ENCODE results near the gene IPMK.
"Not testable (repeated sequence)": the region's sequence is repeated elsewhere in the genome, so short reads cannot be mapped to it uniquely, and the experiment has no call there.

IPMK gene

DNA sequence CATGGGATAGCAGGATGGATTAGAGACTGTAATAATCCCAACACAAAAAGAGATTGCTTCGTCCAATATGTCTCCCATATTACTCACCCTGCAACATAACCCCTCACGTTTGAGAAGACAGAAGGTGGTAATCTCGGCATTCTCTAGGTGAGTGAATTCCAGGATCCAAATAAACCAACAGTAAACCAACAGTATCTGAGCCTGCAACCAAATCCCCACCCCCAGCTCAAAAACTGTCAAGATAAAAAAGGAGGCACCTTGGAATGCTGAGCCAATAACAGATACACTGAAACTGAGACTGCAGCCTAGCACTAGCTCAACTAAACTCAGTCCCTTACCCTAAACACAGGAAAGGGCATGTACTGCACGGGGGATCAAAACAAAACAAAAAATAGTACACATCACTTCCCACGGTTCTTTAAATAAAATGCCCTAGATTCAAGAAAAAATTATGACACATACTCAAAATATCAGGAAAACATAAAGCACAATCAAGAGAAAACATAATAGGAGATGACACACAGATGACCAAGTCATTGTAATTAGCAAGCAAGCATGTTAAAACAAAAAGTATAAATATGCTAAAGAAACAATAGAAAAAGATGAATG lies 28.0 kb downstream of the IPMK start:
- intact Hi-C loops (cut with DNase I), result no loop called here
- no peak for DNase-seq

DNA sequence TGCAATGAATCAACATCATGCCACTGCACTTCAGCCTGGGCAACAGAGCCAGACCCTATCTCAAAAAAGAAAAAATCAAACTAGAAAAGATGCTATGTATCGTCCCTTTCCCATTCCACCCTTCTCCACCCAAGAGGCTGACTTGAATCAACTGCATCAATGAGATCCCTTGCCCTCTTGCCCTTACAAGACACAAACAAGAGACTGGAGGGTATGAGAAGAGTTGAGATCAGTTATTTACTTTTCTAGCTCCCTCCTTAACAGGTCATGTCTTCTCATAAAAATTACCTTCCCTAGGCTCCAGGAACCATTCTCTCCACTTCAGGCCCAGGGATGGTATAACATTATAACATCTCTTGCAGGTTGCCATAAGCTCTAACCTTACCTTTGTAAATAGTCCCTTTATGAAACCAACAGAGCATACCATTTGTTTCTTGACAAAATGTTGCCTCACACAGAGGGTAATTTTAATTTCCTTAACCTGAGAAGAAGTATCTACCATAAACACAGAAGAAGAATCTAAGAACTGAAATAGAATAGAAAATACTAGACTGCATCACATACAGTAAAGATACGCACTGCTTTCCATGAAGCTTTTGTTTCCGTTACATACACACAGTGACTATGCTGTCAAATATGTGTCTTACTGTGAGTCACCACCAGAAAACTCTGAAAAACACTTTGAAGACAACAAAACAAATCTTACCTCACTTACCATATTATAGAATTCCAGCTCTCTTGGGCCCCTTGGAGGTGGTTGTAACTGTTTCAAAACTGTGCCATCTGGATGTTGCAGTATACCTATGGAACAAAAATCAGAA lies 30.5 kb downstream of the IPMK start:
- DNase-seq, result no peak
- intact Hi-C loops (cut with DNase I), result no loop called here

DNA sequence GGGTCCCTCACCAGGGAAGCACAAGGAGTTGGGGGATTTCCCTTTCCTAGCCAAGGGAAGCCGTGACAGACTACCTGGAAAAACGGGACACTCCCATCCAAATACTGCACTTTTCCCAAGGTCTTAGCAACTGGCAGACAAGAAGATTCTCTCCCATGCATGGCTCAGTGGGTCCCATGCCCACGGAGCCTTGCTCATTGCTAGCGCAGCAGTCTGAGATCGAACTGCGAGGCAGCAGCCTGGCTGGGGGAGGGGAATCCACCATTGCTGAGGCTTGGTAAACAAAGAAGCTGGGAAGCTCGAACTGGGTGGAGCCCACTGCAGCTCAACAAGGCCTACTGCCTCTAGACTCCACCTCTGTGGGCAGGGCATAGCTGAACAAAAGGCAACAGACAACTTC lies 37.8 kb downstream of the IPMK start:
- DNase-seq, result peak in 4 of 10 donors; percentile 4 to 86 (median 44)
- intact Hi-C loops (cut with DNase I), result not testable (repeated sequence)

DNA sequence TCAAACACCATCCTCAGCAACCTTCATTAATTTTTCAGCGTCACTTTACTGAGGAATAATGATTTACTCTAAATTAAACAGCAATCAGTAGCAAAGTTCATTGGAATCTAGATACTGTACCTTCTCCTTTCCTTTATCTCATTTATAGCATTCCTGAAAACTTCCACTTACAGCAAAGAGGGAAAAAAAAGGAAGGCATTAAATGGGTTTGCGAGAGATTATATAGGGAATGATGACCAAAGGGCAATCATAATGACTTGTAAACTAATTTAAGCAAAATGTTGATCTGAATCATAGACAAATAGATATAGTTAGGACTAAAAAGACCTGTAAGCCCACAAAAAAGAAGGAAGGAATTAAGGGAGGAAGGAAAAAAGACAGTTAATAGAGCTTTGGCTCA lies 42.0 kb downstream of the IPMK start:
- intact Hi-C loops (cut with DNase I), result no loop called here
- DNase-seq, result no peak

DNA sequence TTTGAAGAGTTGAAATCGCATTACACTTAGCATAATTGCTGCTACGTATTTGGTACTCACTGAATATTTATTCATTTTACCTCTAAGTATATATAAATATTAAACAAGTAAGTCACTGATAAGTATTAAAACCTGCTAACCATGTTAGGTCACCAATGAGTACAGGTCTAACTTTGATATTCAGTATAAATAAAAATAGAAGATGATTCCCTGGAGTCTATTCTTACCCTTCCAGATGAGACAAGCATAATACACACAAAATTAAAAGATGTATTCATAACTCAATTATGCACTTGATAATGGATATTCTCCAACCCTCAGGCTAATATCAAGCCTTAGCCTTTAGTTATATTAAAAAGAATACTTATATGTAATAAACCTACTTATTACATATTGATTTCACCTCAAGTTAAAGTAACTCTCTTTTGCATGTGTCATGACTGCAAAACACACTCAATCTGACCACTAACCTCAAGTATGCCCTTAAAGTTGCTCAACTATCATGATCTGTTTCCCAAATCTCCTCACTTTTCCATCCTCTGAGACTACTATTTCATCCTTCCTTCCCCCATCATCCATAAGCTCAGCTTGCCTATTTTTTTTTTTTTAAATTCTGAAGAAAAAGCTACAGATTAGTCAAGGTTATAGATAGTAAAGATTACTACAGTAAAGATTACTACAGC lies 46.8 kb downstream of the IPMK start:
- no peak for DNase-seq
- intact Hi-C loops (cut with DNase I), result no loop called here

DNA sequence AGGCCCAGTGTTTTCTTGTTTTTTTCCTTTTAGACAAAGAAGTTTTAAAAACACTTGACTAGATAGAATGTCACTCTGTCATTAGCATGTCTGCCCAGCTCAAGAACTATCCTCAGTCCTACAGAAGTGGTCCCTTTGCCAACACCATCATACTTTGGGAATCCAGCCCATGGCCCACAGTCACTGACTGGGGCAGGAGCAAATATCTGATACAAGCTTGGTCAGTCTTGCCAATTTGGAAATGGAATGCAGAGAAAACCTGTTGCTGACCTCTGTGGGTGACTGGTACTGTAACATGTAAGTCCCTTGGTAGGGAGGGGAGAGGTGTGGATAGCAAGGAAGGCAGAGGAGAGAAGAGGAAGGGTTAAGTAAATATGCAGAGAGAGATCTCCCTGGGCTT lies 47.8 kb downstream of the IPMK start:
- intact Hi-C loops (cut with DNase I), result no loop called here
- no peak for DNase-seq

DNA sequence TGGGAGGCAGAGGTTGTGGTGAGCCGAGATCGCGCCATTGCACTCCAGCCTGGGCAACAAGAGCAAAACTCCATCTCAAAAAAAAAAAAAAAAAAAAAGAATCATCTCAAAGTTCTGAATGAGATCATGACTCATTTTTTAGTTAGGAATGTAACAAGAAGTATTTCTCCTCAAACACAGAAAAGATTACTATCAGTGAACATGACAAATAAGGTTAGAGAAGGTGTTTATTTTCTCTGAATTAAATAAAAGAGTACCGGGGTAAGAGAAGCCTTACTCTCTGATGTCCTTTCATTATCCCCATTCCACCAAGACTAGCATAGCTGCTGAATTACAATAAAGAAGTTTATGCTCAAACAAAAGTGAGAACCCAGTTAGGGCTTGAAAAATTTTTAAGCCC lies 50.1 kb downstream of the IPMK start:
- intact Hi-C loops (cut with DNase I), result no loop called here
- no peak for DNase-seq

DNA sequence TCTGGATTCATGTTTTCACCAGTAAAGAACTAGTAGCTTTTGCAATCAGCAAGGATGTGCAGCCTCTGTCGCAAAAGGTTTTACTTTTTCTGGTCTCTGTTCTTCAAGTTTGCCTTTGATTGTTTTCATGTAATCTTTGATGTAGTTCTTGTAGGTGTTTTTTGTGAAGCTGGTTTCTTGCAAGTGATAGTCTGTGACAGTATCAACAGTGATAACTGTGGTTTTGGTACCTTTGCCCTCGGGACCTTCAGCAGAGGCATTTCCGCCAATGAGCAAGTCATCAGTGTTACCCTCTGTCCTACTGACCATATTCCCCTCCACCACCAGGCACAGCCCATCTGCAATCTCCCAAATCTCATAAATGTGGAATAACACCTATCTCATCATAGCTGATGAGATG lies 55.1 kb downstream of the IPMK start:
- DNase-seq, result no peak
- intact Hi-C loops (cut with DNase I), result no loop called here

DNA sequence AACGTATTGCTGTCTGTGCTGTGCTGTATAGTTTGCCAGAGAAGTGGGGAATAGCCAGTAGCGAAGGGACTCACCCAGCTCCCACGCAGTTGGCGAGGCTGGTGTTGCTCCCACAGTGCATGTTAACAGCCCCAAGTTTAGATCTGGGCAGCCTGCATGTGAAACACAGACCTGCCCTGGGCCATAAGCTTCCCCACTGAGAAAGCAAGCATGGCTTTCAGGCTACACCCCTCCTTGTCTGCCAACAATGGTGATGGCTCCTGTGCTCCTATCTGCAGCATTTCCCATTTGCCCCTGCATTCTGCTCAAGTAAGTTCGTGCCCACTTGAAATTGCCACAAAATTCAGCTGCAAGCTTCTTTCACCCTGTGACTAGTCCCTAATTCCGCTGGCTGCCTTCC lies 57.5 kb downstream of the IPMK start:
- DNase-seq, result no peak
- intact Hi-C loops (cut with DNase I), result no loop called here

DNA sequence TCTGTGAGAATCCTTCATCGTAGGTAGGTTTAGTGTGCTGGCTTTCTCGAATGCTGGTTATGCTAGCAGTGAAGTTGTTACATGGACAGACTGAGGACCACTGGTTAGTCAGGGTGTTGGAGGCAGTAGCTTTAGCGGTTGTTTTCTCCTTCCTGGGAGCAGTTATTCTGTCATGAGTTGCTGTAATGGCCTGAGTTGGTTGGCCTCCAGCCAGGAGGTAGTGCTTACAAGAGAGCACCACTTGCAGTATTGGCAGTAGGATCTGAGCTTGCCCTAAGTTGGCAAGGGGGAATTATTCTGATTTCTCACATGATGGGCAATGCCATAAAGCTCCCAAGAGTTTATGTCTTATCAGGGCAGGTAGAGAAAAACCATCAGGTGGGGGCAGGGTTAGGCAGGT lies 58.0 kb downstream of the IPMK start:
- intact Hi-C loops (cut with DNase I), result no loop called here
- DNase-seq, result peak in 2 of 10 donors; percentile 20 to 63

DNA sequence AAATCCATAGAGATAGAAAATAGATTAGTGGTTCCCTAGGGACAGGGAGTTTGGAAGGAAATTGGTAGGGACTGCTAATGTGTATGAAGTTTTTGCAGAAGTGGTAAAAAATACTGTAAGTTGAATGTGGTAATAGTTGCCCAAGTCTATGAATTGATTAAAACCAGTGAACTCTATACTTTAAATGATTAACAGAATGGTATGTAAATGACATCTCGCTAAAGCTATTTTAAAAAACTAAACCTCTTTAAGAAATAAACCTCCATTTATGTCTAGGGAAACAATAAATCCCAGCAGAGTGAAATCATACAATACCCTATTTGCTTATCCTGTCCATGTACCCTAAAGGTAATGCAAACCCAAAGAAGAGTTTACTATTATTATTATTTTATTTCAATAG lies 61.4 kb downstream of the IPMK start:
- no peak for DNase-seq
- intact Hi-C loops (cut with DNase I), result no loop called here

DNA sequence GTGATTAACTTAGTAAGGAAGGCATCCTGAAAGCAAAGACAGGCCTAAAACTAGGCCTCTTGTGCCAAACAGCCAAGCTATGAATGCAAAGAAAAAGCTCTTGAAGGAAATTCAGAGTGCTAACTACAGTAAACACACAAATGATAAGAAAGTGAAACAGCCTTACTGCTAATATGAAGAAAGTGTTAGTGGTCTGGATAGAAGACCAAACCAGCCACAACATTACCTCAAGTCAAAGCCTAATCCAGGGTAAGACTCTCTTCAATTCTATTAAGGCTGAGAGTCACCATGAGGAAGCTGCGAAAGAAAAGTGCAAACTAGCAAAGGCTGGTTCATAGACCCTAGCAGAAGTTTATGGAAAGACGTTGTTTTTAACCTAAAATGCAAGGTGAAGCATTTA lies 66.0 kb downstream of the IPMK start:
- intact Hi-C loops (cut with DNase I), result no loop called here
- no peak for DNase-seq

DNA sequence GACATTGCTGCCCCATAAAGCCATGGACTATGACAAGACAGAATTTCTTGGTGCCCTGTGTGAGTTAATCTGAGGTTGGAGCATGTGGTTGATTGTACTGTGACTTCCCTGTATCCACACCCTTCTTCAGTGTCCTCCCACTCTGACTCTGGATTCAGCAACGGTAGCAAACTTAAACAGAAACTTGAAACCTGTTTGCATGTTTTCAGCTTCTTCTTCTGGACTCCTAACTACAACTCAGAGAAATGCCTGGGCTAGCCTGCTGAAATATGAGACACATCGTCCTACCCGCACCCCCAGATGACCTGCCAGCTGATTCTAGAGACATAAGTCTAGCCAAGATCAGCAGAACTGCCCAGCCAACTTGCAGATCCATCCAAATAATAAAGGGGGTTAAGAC lies 78.4 kb downstream of the IPMK start:
- no peak for DNase-seq
- intact Hi-C loops (cut with DNase I), result no loop called here

DNA sequence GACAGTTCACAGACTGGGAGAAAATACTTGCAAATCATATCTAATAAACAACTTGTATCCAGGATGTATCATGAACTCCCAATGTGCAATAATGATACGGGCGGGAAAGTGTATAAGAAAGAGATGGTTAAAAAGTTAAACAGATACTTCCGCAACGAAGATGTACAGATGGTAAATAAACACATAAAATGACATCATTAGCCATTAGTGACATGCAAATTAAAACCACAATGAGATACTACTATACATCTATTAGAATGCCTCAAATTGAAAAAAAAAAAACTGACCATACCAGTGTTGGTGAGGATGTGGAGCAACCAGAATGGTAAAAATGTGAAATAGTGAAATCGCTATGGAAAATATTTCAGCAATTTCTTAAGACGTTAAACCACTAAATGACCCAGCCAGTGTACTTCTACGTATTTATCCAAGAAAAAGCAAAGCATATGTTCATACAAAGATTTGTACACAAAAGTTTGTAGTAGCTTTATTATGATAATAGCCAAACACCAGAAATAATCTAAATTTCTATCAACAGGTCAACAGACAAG lies 83.5 kb downstream of the IPMK start:
- intact Hi-C loops (cut with DNase I), result no loop called here
- DNase-seq, result no peak

DNA sequence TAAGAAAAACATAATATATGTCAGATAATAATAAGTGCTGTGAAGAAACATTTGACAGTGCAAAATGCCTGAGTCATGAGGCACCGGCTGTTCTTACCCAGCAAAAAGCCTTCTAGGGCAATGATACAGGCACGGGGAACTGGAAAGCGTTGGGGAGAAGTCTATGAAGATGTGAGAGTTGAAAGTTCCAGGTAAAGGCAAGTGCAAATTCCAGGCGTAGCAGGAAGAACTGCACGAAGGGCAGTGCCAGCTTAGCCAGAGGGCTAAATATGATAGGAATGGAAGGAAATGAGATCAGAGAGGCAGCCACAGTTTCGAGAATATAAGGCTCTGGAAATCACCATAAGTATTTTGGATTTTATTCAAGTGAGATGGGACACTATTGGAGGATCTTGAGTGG lies 87.0 kb downstream of the IPMK start:
- DNase-seq, result no peak
- intact Hi-C loops (cut with DNase I), result no loop called here

DNA sequence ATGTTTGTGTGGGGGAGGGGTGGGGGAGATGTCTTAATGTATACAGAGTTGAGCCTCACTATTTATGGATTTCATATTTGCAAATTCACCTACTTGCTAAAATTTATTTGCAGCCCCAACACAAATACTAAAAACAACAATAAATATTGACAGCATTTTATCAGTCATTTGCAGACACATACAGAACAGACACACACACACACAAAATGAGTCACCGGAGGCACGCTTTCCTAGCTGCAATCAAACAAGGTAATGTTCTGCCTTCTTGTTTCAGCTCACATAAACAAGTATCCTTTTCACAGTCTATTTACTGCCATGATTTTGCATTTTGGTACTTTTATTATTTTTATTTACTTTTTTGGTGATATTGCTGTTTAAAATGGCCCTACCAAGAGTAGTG lies 88.5 kb downstream of the IPMK start:
- no peak for DNase-seq
- intact Hi-C loops (cut with DNase I), result no loop called here

DNA sequence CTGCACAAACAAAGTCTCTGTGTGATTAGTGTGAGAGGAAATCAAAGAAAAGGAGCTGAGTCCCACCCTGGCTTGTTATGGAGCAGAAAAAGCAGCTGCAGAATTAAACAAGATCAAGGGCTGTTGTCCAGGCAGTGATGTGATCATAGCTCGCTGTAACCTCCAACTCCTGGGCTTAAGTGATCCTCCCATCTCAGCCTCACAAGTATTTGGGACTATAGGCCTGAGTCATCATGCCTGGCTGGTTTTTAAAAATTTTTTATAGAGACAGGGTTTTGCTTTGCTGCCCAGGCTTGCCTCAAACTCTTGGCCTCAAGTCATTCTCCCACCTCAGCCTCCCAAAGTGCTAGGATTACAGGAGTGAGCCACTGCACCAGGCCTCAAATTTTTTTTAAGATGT lies 88.9 kb downstream of the IPMK start:
- intact Hi-C loops (cut with DNase I), result no loop called here
- no peak for DNase-seq

DNA sequence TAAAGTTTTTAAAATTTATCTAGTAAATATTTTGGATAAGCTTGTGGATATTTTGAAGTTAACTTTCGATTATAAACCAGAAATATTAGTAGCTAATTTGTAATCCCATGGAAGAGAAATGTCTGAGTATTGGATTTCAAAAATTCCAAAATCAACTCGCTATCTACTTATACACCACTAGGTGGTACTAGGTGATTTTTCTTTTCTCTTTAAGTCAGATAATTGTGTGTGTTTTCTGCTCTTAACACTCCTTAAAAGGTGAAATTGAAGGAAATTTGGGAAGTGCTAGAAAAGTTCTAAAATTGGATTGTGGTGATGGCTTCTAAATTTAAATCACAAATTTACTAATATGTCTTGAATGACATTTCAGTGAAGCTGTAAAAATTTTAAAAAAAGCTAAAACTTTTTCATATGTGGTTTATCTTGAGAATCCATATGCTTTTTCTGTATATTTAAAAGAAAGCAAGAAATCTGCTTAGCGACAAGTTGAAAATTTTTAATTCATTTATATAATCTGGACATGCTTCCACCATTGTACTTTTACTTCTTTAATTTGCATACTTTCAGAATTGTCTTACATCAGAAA lies 90.2 kb downstream of the IPMK start:
- DNase-seq, result no peak
- intact Hi-C loops (cut with DNase I), result loop anchor here (1.0 to 2.0 kb wide), 2 partner anchors 114 to 207 kb away; partner anchors contain the start of gene TFAM

DNA sequence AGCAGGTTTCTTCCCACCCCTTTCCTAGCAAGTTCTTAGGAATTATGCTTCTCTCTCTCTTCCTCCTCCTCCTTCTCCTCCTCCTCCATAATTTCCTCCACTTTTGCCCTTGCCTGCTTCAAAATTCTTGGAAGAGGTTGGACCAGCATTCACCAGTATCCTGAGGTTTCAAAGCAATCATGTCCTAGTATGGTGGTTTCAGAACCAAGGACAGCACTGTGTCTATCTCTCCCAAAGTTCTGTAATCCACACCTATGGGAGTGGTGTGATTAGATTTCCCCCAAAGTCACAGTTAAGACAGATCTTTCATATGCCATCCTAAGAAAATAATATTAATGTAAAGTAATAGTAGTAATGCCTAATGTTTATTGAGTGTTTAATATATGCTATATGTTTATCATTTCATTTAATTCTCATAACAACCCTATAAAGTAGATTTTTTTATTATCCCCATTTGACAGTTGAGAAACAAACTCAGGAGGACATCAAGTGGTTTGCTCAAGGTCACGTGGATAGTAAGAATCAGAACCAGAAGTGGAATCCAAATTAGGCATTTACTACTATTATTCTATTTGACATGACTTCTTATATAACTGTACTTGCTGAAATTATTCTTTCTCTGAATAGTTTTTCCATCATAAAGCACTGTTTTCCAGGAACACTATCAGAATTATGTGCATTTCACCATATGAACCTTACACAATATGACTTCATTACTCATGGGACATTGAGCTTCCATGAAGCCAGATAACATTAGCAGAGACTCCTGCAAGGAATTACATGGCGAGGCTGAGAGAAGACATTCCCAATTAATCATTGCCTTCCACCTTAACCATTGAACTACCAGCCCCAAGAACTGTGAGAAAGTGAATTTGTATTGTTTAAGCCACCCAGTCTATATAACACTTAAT lies 91.4 kb downstream of the IPMK start:
- no peak for DNase-seq
- intact Hi-C loops (cut with DNase I), result loop anchor here (2.0 kb wide), 1 partner anchor 209 kb away; the partner anchor contains the start of gene TFAM

DNA sequence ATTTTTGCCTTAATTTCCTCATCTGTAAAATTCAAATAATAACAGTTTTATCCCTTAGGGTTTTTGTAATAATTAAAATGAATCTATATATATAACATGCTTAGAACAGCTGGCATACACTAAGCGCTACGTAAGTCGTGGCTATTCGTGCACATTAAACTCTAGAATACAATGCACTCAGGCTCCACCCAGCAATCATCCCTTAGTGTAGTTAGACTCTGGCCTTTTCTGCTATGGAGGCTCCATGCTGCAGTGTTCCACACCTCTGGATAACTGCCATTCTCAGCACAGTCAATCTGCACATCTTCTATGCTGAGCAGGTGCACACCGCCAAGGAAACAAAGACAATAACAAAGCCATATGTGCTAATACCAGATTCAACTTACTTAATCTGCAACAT lies 92.9 kb downstream of the IPMK start:
- intact Hi-C loops (cut with DNase I), result no loop called here
- DNase-seq, result no peak
